COLO829 (cell line): ENCODE measurements around the gene GRM7.

Experiments used
- DNase-seq: peaks from one replicate; pipeline ENCODE4 v3.0.0; 2012; ENCODE audit warnings: low spot score

GRM7 gene

DNA sequence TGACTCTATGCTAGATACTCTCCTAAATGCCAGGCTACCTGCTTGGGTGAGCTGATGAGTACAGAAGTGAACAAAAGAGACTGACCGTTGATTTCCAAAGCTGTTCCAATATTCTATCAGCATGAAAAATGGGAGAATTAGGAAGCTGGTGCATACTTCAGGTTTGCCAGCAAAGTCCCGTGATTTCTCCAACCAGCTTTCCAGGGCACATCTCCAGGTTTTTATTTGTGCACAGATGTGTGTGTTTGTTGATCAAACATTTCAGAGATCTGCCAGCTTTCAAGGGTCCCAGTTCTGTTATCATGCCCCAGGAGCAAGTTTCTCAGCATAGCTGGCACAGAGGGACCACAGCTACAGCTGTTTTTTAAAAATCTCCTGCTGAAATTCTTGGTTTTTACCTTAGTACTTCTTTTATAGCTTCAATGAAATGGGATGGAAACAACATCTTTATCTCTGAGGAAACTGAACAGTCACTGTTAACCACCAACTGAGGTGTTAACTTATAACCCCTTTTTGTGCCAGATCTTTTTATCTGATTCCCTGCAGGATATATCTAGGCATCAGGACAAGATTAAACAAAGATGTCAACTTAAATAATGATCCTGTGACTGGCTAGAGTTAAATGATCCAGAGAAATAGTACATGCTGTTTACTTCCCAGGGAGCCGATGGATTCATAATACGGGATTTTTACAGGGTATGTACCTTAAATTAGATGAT lies 380.8 kb downstream of the GRM7 start:
- no peak for DNase-seq

DNA sequence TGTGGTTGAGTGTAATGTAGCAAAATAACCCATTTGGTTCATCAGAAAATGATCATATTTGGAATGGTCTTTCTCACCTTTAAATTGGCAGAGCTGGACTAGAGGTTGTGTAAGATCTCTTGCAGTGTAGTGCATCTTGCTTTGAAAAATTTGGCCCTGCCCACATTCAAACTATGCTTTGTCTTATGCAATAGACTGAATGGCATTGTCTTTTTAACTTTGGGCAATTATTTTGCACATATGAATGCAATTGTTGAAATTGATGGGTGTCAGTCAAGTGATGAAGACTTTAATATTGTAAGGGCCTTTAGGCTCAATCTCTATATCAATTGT lies 381.4 kb downstream of the GRM7 start:
- DNase-seq, result no peak

GRCh38 chr3:7249493-7250076 lies 388.7 kb downstream of the GRM7 start:
- no peak for DNase-seq

DNA sequence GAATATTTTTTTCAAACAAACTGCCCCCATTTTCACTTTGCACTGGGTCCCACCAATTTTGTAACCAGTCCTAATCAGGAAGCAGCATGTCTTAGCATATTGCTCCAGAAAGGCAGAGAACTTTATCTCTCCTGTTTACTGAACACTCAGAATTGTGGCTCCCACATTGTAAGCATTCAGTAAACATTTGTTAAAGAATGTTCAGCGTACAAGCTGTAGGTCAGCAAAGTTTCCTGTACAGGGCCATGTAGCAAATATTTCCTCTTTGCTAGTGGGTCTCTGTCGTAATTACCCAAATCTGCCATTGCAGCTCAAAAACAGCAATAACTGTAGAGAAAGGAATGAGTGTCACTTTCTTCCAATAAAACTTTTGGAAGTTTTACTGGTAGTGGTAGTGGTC lies 393.3 kb downstream of the GRM7 start:
- no peak for DNase-seq

DNA sequence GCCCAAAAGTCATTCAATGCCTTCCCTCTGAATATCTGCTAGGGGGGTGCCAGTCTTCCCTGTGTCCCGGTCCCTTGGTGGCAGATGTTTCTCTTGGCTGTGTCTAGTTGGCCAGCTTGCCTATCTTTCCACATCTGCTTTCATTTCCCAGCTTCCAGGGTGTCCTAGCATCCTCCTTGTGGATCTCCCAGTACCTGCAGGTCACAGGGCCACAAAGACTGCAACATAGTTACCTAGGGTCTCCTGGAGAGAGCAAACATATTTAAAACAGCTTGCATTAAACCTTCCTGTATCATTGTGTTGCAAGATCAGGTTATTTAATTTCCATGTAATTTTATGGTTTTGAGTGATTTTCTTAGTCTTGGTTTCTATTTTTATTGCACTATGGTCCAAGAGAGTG lies 400.1 kb downstream of the GRM7 start:
- DNase-seq, result no peak

- DNase-seq, result no peak
Measured at GRCh38 chr3:7263347-7264195, 402.7 kb downstream of the GRM7 start.

DNA sequence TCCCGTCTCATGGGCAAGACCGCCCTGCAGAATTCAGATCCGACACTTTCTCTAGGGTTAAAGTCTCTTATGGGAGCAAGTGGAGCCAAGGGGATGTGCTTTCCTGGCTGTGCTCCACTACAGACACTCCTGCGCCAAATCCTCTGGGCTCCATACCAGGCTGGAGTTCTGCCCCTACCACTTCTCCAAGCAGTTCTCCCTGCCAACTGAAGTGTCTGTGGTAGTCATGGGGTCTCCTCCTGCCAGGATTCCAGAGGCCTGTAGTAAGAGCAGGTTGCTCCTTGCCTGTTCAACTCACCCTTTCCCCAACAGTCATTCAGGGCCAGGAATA lies 403.2 kb downstream of the GRM7 start:
- DNase-seq, result no peak

GRCh38 chr3:7265736-7266135 lies 404.8 kb downstream of the GRM7 start:
- no peak for DNase-seq

DNA sequence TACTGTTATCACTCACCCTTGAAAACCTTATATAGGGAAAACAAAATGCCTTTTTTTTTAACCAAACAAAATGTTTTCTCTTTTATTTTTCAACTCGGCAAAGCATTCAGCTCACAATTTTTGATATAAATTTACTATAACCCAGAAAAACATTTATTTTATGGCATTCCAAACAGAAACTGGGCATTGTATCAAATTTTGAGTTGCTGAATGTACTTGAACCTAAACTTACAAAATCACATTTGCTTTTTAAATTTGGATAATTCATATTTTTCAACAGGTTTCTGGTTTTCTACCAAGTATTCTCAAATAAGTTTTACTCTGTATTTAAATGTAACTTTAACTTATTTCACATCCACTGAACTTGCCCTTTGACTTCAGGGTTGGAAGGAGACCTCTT lies 405.6 kb downstream of the GRM7 start:
- no peak for DNase-seq

- DNase-seq, result no peak
Measured at GRCh38 chr3:7270731-7271130, 409.8 kb downstream of the GRM7 start.

DNA sequence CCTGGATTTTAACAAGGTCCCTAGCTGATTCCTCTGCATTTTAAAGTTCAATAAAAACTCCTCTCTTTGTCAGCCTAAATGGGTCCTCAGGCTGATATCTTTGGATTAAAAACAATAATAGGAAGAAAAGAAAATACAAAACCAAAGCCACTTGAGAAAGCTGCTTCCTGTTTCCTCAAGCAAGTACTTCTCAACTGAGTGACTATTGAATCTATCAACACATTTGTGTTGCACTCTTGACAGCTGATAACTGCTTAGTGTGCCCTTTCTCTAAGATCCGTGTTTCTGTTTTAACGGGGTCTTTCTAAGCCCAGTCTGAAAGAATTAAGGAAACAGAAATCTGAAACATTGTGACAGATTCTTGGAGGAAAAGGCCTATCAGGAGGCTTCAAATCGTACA lies 410.7 kb downstream of the GRM7 start:
- DNase-seq, result no peak

GRCh38 chr3:7272203-7272602 lies 411.3 kb downstream of the GRM7 start:
- no peak for DNase-seq

GRCh38 chr3:7275396-7275795 lies 414.5 kb downstream of the GRM7 start:
- no peak for DNase-seq

DNA sequence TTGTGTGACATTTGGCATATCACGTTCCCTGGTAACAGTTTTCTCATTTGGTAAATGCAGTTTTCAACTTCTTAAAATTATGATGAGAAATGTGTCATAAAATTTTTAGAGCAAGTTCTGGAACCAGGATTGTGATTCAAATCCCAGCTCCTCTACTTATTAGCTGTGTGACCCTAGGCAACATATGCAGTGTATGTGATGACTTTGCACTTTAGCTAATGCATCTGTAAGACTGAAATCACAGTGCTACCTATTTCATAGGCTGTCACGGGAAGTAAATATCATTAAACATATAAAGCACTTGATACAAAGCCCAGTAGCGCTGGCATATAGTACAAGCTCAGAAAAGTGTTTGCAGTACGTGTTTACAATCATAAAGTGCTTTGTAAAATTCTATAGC lies 419.4 kb downstream of the GRM7 start:
- no peak for DNase-seq

DNA sequence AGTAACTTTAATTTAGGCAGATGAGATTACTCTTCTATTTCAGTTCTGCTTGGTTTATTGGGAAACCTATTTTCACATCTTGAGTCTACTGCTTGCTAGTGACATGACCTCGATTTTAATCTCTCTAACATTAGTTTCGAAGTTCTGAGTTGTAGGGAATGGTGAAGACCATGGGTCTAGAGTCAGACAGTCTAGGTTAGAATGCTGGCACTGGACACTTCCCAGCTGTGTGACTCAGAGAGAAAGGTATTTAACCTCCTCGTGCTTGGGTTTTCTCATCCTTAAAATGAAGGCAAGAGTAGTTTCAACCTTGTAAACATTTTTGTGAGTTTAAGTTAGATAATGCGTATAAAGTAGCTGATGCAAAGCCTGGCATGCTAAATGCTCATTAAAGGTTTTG lies 422.1 kb downstream of the GRM7 start:
- DNase-seq, result no peak

- DNase-seq, result no peak
Measured at GRCh38 chr3:7285505-7285904, 424.6 kb downstream of the GRM7 start.

GRCh38 chr3:7288133-7288532 lies 427.2 kb downstream of the GRM7 start:
- DNase-seq, result no peak

GRCh38 chr3:7289121-7289520 lies 428.2 kb downstream of the GRM7 start:
- DNase-seq, result no peak

DNA sequence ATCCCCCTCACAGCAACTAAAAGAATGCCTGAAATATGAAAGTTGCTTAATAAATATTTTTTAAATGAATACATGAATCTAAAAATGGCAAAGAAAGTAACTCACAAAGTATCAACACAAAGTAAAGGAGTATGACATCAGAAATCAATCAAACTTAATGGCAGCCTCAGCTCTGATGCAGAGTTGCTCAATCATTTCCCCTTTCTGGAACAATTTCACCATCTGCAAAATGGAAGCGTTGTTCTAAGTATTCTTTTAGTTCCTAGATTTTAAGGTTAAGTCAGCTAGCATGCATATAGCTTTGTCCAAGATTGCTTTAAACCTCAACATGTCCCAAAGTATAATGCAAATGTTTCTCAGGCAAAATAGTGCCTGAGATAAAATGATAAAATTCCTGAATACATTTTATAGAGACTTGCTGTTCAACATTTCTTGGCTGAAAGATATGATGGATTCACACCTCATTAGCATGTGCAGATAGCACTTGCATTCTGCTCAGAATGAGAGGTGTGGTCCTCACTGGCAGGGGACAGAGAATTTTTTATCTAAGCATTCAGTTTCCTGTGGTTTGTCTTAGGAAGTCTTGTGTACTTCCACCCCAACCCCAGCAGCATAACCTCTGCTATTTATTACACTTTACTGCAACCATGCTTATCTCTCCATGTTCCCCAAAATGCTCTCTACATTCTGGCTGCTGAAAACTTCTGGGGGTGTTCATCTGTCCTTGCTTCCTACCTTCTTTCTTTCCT lies 429.3 kb downstream of the GRM7 start:
- no peak for DNase-seq

GRCh38 chr3:7292362-7292761 lies 431.4 kb downstream of the GRM7 start:
- no peak for DNase-seq

DNA sequence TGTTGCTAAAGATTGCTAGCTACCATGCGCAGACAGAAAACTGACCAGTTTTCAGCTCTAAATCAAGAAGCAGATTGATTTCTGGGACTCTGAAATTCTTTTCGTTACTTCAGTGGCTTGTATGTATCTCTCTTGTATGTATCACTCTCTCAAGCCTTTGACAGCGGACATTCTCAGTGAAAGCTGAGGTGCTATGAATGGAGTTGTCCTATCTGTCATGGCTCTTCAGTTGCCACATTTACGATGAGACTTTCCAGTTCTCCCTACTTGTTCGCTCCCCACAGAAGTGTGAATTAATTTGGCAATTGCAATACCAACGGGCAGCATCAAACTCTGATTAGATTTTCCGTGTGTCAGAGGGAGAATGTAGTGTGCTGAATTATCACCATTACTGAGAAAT lies 432.4 kb downstream of the GRM7 start:
- DNase-seq, result no peak

DNA sequence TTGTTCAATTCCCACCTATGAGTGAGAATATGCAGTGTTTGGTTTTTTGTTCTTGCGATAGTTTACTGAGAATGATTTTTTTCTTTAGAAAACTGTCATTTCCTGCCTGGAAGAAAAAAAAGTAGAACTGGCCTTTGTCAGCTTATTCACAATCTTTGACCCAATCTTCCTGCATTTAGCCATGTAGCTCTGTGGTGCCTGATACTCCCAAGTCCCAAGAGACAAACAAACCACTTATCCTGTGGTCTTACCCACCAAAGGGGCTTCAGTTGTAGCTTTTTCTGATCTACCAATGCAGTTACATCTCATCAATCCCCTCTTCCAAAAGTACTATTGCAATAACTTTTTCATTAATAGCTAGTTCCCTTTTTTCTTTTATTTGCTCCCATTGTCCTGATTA lies 444.6 kb downstream of the GRM7 start:
- no peak for DNase-seq

- DNase-seq, result no peak
Measured at GRCh38 chr3:7306901-7307300, 446.0 kb downstream of the GRM7 start.
